ENCODE measurements around the gene MDM1. TPM values are rescaled to one million over a fixed set of nuclear protein-coding genes. Genes with fewer than 3 reads are reported as not detected.

MDM1 gene
- total RNA-seq, 6 donors from 2014 or later = 3.9 to 29.3 (median 11.0) TPM

DNA sequence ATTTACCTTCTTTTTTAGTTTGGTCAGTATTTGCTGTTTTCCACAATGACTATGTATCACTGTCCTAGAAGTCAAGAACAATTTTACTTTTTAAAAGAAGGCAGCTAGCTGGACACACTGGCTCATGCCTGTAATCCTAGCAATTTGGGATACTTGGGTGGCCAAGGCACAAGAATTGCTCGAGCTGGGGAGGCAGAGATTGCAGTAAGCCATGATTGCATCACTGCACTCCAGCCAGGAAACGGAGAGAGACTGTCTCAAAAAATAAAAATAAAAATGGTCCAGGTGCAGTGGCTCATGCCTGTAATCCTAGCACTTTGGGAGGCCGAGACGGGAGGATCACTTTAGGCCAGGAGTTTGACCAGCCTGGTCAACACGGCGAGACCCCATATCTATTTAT is 28.3 kb downstream of the MDM1 start:
- H3K27me3 ChIP-seq = no peaks in the 10 kb centered on the region
- WGBS, 2 donors = 72 to 80% methylated on average over 6 of the region's 6 CpGs
- TF ChIP-seq POLR2A (IDR thresholded peaks at IDR 0.05) (no peak), EP300 (IDR thresholded peaks at IDR 0.05) (no peak), POLR2AphosphoS5 (IDR thresholded peaks at IDR 0.05) (no peak)
- TF ChIP-seq, protein P1, sequence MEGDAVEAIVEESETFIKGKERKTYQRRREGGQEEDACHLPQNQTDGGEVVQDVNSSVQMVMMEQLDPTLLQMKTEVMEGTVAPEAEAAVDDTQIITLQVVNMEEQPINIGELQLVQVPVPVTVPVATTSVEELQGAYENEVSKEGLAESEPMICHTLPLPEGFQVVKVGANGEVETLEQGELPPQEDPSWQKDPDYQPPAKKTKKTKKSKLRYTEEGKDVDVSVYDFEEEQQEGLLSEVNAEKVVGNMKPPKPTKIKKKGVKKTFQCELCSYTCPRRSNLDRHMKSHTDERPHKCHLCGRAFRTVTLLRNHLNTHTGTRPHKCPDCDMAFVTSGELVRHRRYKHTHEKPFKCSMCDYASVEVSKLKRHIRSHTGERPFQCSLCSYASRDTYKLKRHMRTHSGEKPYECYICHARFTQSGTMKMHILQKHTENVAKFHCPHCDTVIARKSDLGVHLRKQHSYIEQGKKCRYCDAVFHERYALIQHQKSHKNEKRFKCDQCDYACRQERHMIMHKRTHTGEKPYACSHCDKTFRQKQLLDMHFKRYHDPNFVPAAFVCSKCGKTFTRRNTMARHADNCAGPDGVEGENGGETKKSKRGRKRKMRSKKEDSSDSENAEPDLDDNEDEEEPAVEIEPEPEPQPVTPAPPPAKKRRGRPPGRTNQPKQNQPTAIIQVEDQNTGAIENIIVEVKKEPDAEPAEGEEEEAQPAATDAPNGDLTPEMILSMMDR (IDR thresholded peaks at IDR 0.05) = no peak
- no peak overlapping the region for H3K27ac ChIP-seq
- no peaks in the 10 kb centered on the region for H3K9me3 ChIP-seq
- DNase-seq (no peak), ATAC-seq (ENCODE audit: low FRiP score in 2 of 2) (peak in 1 of 2 donors; percentile 48)
- H3K4me1 ChIP-seq = no peaks in the 10 kb centered on the region
- H3K4me3 ChIP-seq = no peak overlapping the region
- peaks cover 2 to 27% (median 6%) of the 10 kb centered on the region in 4 donors for H3K36me3 ChIP-seq

DNA sequence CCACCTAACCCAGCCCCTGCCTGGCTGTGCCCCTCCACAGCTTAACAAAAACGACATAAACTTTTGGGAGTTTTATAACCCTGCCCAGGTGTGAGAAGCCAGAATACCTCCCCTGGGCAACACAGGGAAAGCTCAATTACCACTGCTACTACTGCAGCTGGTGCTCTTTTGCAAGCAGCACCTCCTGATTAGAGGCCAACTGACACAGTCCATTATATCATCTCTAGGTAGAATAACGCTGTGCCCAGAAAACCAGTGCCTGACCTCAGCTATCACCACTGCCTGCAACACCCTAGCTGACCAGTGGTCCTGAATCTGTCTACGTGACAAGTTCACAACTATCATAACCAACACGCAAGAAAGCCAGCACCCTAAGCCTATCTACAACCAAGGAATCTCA is 34.2 kb downstream of the MDM1 start:
- TF ChIP-seq EP300 (IDR thresholded peaks at IDR 0.05) = no peak
- TF ChIP-seq POLR2AphosphoS5 (IDR thresholded peaks at IDR 0.05) = no peak
- no peak for TF ChIP-seq POLR2A (IDR thresholded peaks at IDR 0.05)
- TF ChIP-seq, protein P1 (IDR thresholded peaks at IDR 0.05) = no peak
- ATAC-seq (ENCODE audit: low FRiP score in 2 of 2) (no peak), DNase-seq (no peak)
- WGBS, 2 donors = 88 to 89% methylated on average over 3 to 4 of the region's 4 CpGs
- Histone ChIP-seq H3K4me3 (no peak overlapping the region), H3K36me3 (peaks cover 0 to 23% (median 8%) of the 10 kb centered on the region in 4 donors), H3K27ac (no peak overlapping the region), H3K4me1 (no peaks in the 10 kb centered on the region), H3K9me3 (no peaks in the 10 kb centered on the region), H3K27me3 (no peaks in the 10 kb centered on the region)

DNA sequence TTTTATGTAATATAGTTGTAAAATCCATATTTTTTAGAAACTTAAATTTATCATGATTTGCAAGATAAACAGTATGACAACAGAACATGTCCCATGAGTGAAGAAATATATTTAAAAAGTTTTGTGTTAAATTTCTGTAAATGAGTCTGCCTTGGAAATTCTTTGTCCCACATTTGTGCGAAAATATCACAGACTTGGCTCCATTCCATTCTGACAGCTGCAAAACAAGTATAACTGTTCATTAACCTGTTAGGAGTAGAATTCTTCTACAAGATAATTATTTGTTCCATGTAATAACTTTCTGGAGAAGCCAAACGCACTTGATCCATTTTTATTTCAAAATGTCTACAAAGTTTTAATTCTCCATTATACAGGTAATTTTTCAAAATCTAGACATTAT is 37.9 kb downstream of the MDM1 start:
- 67 to 77% methylated on average over 2 of the region's 2 CpGs for WGBS, 2 donors
- Histone ChIP-seq H3K36me3 (peaks cover 0 to 10% (median 5%) of the 10 kb centered on the region in 4 donors), H3K27me3 (no peaks in the 10 kb centered on the region), H3K27ac (no peak overlapping the region), H3K4me3 (no peak overlapping the region), H3K9me3 (no peaks in the 10 kb centered on the region), H3K4me1 (no peaks in the 10 kb centered on the region)
- no peak for DNase-seq
- ATAC-seq (ENCODE audit: low FRiP score in 2 of 2) = no peak
- TF ChIP-seq, protein P1 (IDR thresholded peaks at IDR 0.05) = no peak
- TF ChIP-seq POLR2A (IDR thresholded peaks at IDR 0.05) (no peak), EP300 (IDR thresholded peaks at IDR 0.05) (no peak), POLR2AphosphoS5 (IDR thresholded peaks at IDR 0.05) (no peak)

- TF ChIP-seq EP300 (IDR thresholded peaks at IDR 0.05) (no peak), POLR2A (IDR thresholded peaks at IDR 0.05) (no peak), POLR2AphosphoS5 (IDR thresholded peaks at IDR 0.05) (no peak)
- TF ChIP-seq, protein P1 (IDR thresholded peaks at IDR 0.05) = no peak
- no peak for ATAC-seq (ENCODE audit: low FRiP score in 2 of 2)
- no peak for DNase-seq
Observed at GRCh38 chr12:68293347-68293746, 38.8 kb downstream of the MDM1 start.

DNA sequence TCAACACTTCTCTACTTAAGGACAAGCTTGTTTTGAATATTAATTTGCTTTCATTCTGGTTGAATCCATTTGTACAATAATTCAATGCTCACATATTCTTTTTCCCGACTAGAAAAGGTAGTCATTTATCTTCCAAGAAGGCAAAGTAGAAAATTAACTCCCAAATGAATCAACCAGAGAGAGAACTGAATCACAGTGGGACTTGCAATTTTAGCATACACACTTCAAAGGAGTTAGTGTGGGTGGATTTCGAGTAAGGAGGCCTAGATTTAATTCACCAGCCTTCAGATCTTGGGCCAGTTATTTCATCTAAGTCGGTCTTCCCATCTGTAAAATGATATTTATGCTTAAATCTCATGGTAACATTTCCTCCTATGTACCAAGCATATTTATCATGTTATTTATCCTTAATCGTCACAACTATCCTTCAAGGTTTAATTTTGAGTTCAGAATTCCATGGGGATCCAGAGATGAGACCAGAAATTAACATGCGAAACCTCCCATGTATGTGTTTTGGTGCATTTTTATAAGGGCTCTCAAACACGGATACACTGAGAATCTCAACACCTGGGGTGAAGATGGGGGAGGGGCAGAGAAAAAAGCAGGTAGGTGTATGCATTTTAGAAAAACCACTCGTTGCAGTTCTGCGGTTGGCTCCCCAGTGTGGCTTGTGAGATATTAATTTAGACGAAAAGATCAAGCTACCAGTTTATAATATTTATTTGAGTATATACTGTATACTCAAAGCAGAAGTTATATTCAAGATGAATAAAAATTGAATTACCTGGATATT is 39.8 kb downstream of the MDM1 start:
- TF ChIP-seq POLR2AphosphoS5 (IDR thresholded peaks at IDR 0.05) (no peak), EP300 (IDR thresholded peaks at IDR 0.05) (no peak), POLR2A (IDR thresholded peaks at IDR 0.05) (no peak)
- TF ChIP-seq, protein P1 (IDR thresholded peaks at IDR 0.05) = no peak
- WGBS, 2 donors = 86 to 88% methylated on average over 9 of the region's 9 CpGs
- no peak for DNase-seq

More at GRCh38 chr12:68293347-68293746, 38.8 kb downstream of the MDM1 start:
- H3K4me1 ChIP-seq = no peaks in the 10 kb centered on the region
- H3K9me3 ChIP-seq = no peaks in the 10 kb centered on the region
- H3K36me3 ChIP-seq = peaks cover 0 to 10% (median 5%) of the 10 kb centered on the region in 4 donors
- H3K27ac ChIP-seq = no peak overlapping the region
- H3K4me3 ChIP-seq = no peak overlapping the region
- H3K27me3 ChIP-seq = no peaks in the 10 kb centered on the region

More for the DNA sequence above, 39.8 kb downstream of the MDM1 start:
- H3K27me3 ChIP-seq = no peaks in the 10 kb centered on the region
- no peak for ATAC-seq (ENCODE audit: low FRiP score in 2 of 2)
- H3K36me3 ChIP-seq = peaks cover 0 to 10% (median 5%) of the 10 kb centered on the region in 4 donors
- H3K4me3 ChIP-seq = no peak overlapping the region
- no peaks in the 10 kb centered on the region for H3K4me1 ChIP-seq
- no peak overlapping the region for H3K27ac ChIP-seq
- no peaks in the 10 kb centered on the region for H3K9me3 ChIP-seq

Measured in upper lobe of left lung (tissue), 6 donors.